ENCODE results near the gene RHBDD1.

Gene RHBDD1

DNA sequence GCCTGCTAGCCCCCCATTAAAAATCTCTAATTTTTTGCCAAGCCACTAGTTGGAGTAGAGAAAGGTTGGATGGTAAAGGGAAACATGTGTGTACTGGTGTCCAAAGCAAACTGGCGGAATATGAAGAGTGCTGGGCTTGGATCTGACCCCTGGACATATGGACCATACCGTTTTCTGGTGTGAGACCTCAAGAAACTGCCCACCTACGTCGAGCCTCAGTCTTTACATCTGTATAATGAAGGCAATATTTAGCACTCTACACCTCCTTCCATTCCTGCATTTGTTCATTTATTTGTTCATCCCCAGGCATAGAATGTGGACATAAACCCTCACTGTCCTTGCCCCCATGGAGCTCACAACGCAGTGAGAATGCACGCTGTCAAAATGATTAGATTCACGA lies 142.4 kb downstream of the RHBDD1 start:
- H3K4me3 ChIP-seq (ENCODE audit: low read depth, low read length), result no peak overlapping the region
- TF ChIP-seq, protein P1, sequence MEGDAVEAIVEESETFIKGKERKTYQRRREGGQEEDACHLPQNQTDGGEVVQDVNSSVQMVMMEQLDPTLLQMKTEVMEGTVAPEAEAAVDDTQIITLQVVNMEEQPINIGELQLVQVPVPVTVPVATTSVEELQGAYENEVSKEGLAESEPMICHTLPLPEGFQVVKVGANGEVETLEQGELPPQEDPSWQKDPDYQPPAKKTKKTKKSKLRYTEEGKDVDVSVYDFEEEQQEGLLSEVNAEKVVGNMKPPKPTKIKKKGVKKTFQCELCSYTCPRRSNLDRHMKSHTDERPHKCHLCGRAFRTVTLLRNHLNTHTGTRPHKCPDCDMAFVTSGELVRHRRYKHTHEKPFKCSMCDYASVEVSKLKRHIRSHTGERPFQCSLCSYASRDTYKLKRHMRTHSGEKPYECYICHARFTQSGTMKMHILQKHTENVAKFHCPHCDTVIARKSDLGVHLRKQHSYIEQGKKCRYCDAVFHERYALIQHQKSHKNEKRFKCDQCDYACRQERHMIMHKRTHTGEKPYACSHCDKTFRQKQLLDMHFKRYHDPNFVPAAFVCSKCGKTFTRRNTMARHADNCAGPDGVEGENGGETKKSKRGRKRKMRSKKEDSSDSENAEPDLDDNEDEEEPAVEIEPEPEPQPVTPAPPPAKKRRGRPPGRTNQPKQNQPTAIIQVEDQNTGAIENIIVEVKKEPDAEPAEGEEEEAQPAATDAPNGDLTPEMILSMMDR (IDR thresholded peaks at IDR 0.05; ENCODE audit: borderline replicate concordance, insufficient read depth, low read depth, low read length), result no peak

DNA sequence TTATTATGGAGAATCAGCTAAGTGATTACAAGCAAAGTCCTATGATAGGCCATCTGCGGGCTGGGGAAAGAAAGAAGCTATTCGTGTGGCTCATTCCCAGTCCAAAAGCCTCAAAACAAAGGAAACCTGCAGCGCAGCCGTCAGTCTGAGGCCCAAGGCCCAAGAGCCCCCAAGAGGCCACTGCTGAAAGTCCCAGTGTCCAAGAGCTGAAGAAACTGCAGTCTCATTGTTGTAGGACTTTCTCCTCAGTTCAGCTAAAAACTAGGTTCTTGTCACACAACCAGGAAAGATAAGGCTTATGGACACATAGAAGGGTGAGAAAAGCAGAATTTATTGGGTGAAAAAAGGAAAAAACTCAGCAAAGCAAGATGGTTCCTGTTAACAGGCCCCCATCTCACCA lies 143.2 kb downstream of the RHBDD1 start:
- TF ChIP-seq, protein P1 (IDR thresholded peaks at IDR 0.05; ENCODE audit: borderline replicate concordance, insufficient read depth, low read depth, low read length), result no peak
- no peak overlapping the region for H3K4me3 ChIP-seq (ENCODE audit: low read depth, low read length)

DNA sequence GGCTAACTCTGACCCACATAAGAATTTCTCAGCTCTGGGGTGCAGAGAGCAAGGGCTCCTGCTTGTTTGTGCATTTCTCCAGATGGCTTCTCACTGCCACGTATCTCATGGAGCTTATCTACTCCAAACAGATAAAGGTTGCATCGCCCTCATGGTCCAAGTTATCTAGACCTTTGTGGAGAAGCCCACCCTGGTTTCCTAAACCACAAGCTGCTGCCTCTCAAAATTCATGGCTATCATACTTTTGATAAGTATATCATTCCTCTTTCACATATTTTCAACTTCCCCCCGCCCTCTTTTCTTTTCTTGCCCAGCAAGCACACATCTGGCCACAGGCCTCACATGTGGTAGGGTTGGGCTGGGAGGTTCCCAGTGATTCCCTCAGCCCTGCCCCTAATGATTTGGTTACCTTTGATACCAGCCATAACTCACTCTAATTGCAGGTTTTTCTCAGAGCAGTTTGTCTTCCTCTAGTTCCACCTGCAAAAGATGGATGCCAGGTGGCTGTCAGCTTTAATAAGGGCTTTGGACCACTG lies 146.0 kb downstream of the RHBDD1 start:
- H3K4me3 ChIP-seq (ENCODE audit: low read depth, low read length), result no peak overlapping the region
- TF ChIP-seq, protein P1 (IDR thresholded peaks at IDR 0.05; ENCODE audit: borderline replicate concordance, insufficient read depth, low read depth, low read length), result no peak

DNA sequence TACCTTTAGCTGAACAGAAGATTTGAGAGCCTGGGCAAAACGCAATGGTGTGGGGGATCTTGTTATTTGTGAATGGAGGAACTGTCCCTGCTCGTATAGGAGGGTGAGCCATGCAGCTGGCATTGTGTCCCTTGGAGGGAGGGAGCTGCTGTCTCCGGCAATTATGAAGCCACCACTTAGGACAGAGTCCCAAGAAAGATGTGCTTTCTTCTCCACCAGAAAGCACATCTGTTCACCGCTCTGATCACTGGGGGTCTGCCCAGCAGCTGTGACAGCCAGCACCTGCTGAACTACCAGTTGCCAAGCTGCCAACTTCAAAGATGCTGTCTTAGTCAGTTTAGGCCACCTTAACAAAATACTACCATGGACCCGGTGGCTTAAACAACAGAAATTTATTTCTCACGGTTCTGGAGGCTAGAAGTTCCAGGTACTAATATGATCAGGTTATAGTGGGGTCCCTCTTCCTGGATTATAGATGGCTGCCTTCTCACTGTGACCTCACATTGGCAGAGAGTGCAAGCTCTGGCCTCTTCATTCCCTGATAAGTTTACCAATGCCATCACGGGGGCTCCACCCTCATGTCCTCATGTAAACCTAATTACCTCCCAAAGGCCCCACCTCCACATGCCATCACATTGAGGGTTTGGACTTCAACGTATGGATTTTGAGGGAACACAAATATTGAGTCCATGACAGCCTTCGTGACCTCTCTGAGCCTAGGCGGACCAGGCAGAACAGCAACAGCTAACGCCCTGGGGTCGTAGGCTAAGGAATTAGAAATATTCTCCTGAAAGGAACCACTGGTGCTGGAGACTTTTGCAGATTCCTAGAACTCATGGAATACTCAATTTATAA lies 148.3 kb downstream of the RHBDD1 start:
- no peak overlapping the region for H3K4me3 ChIP-seq (ENCODE audit: low read depth, low read length)
- TF ChIP-seq, protein P1 (IDR thresholded peaks at IDR 0.05; ENCODE audit: borderline replicate concordance, insufficient read depth, low read depth, low read length), result no peak

DNA sequence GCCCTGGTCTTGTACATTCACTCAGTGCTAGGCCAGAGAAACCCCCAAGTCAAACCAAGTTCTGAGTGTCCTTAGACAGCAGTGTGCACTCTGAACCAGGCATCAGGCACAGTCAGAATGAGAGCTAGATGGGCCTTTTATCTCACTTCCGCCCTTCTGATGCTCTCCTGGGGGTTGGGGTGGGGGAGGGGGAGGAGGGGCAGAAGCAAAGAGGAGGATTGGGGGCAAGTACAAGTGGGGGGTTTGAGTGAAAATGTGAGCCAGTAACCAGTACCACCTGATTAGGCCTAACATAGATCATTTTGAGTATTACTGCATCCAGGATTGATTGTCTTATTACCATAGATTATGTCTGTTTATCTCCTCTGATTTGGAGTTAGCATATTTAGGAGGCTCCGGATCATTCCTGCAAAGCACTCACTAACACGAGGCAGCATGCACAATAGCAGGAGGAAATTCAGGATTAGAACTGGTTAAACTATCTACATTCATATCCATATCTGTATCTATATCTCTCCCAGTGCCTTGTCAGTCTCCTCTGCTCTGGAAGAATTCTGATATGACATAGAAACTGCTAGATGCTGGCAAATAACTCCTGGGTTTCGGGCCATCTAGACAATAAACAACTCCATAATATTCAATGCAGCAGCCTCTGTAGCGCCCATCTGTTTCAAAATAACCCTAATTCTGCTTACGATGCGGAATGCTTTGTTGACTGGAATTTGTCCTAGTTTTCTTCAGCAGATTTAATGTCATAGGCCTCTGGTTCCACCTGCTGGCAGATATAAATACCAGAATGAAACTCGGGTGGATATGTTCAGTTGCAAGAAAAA lies 149.1 kb downstream of the RHBDD1 start:
- H3K4me3 ChIP-seq (ENCODE audit: low read depth, low read length), result no peak overlapping the region
- TF ChIP-seq, protein P1 (IDR thresholded peaks at IDR 0.05; ENCODE audit: borderline replicate concordance, insufficient read depth, low read depth, low read length), result peak; percentile 47; the same call in 1 of the 2 replicates

DNA sequence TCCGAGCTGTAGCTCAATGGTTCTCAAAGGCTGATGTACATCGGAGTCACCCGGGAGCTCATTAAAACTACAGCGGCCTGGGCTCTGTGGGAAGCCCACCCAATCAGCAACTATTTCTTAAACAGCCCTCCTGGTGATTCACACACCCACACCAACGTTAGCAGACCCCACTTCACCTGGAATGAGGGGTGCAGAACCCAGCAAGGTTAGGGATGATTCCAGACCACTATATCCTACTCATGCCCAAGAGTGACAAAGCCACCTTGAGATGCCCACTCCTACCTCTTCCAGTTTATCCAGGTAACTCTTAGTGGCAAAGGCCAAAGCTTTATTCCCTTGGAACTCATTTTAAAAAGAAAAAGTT lies 149.7 kb downstream of the RHBDD1 start:
- TF ChIP-seq, protein P1 (IDR thresholded peaks at IDR 0.05; ENCODE audit: borderline replicate concordance, insufficient read depth, low read depth, low read length), result no peak

More for the DNA sequence above, 149.7 kb downstream of the RHBDD1 start:
- no peak overlapping the region for H3K4me3 ChIP-seq (ENCODE audit: low read depth, low read length)

Data from GM12875 (cell line).